ENCODE data around the gene KCNJ15. TPM values are rescaled to one million over a fixed set of nuclear protein-coding genes. Genes with fewer than 3 reads are reported as not detected.
"Not testable (repeated sequence)": the region's sequence is repeated elsewhere in the genome, so short reads cannot be mapped to it uniquely, and the experiment has no call there.

KCNJ15 gene
- total RNA-seq, 6 experiments from 2014 or later: 0.43 to 3.5 (median 1.1) TPM

- Histone ChIP-seq H3K9me3 (peaks cover 0 to 16% (median 4%) of the 10 kb centered on the region in 4 donors), H3K27ac (no peak overlapping the region), H3K4me3 (no peak overlapping the region), H3K4me1 (no peaks in the 10 kb centered on the region), H3K36me3 (no peaks in the 10 kb centered on the region), H3K27me3 (no peaks in the 10 kb centered on the region)
- 62% methylated on average over 5 of the region's 6 CpGs for WGBS (ENCODE audit: insufficient coverage, low coverage, low lambda C conversion rate, missing lambda C conversion rate)
- DNase-seq (no peak), ATAC-seq (no peak)
- intact Hi-C loops (cut with DNase I): no loop called here
- TF ChIP-seq CTCF (IDR thresholded peaks at IDR 0.05): no peak
- no peak for TF ChIP-seq POLR2A (IDR thresholded peaks at IDR 0.05)
Measured at GRCh38 chr21:38228115-38228514, 28.7 kb upstream of the KCNJ15 start.

DNA sequence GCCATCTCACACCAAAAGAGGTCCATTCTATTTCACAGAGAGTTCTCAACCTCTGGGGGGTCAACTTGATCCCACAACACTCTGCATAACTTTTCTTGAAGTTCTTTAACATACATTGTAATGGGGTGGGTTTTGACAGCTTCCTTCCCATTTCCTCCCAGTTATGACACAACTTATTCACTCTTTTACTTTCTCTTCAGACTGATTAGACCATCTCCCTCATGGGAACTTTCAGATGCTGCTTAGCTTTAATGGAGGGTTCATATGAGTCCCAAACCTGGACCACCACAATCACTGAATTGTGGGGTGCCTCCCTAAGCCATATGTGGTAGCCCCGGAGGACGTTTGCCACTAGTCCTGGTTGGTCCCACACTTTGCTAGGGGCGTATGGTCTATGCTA, 28.3 kb upstream of the KCNJ15 start:
- ATAC-seq: no peak
- H3K4me1 ChIP-seq: no peaks in the 10 kb centered on the region
- H3K4me3 ChIP-seq: no peak overlapping the region
- no peaks in the 10 kb centered on the region for H3K27me3 ChIP-seq
- no peaks in the 10 kb centered on the region for H3K36me3 ChIP-seq
- no peak for TF ChIP-seq POLR2A (IDR thresholded peaks at IDR 0.05)
- no peak for TF ChIP-seq CTCF (IDR thresholded peaks at IDR 0.05)
- intact Hi-C loops (cut with DNase I): no loop called here
- DNase-seq: no peak
- peaks cover 0 to 16% (median 4%) of the 10 kb centered on the region in 4 donors for H3K9me3 ChIP-seq
- WGBS (ENCODE audit: insufficient coverage, low coverage, low lambda C conversion rate, missing lambda C conversion rate): 80% methylated on average over 1 of the region's 3 CpGs
- no peak overlapping the region for H3K27ac ChIP-seq

GRCh38 chr21:38229260-38229877, 27.4 kb upstream of the KCNJ15 start:
- no peaks in the 10 kb centered on the region for H3K27me3 ChIP-seq
- H3K27ac ChIP-seq: no peak overlapping the region
- intact Hi-C loops (cut with DNase I): no loop called here
- WGBS (ENCODE audit: insufficient coverage, low coverage, low lambda C conversion rate, missing lambda C conversion rate): 65% methylated on average over 7 of the region's 9 CpGs
- H3K36me3 ChIP-seq: no peaks in the 10 kb centered on the region
- no peak overlapping the region for H3K4me3 ChIP-seq
- peaks cover 0 to 13% (median 4%) of the 10 kb centered on the region in 4 donors for H3K9me3 ChIP-seq
- no peaks in the 10 kb centered on the region for H3K4me1 ChIP-seq
- ATAC-seq (peak in 2 of 4 donors; percentile 18 to 54), DNase-seq (no peak)
- TF ChIP-seq CTCF (IDR thresholded peaks at IDR 0.05): no peak
- TF ChIP-seq POLR2A (IDR thresholded peaks at IDR 0.05): no peak

DNA sequence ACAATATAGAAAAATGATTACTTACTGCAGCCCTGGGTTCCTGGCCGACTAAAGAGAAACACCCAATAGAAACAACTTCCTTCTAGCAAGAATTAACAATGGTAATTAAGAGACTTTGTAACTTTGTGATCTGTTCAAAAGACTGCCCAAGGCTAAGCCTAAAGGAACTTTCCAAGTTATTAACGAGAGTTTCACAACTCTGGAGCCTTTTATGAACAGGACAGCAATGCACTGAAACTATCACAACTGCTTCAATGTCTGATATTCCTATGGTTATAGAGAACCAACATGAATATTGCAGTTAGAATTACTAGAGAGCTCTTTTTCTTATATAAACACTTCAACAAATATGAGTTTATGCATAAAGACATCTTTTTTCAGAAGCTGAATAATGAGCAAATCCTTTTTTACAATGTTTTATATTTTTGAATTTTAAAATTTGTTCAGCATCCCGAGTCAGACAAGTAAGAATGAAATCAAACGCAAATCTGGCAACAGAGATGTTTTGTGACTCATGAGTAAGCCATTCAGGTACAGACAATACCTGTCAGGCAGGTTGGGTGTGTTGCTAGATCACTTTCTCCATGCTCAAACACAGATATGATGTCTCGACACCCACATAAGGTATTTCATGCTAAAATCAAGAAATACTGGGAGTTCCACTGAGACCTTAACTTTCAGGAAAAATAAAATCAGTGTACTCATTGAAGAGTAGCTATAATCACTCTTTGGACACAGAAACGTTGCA, 22.2 kb upstream of the KCNJ15 start:
- TF ChIP-seq CTCF (IDR thresholded peaks at IDR 0.05): no peak
- TF ChIP-seq POLR2A (IDR thresholded peaks at IDR 0.05): no peak
- intact Hi-C loops (cut with DNase I): no loop called here
- DNase-seq: no peak

DNA sequence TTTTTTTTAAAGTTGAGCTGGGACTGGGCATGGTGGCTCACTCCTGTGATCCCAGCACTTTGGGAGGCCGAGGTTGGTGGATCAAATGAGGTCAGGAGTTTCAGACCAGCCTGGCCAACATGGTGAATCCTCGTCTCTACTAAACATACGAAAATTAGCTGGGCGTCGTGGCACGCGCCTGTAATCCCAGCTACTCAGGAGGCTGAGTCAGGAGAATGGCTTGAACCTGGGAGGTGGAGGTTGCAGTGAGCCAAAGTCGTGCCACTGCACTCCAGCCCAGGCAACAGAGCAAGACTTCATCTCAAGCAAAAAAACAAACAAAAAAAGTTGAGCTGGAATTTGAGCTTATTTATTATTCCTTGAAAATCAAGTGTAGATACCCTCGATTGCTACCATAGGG, 21.5 kb upstream of the KCNJ15 start:
- H3K27me3 ChIP-seq; H3K4me3 ChIP-seq; intact Hi-C loops (cut with DNase I); H3K36me3 ChIP-seq; H3K4me1 ChIP-seq; H3K9me3 ChIP-seq; H3K27ac ChIP-seq; DNase-seq; ATAC-seq: not testable (repeated sequence)
- WGBS (ENCODE audit: insufficient coverage, low coverage, low lambda C conversion rate, missing lambda C conversion rate): 87% methylated on average over 9 of the region's 9 CpGs

More for the DNA sequence above, 22.2 kb upstream of the KCNJ15 start:
- Histone ChIP-seq H3K27me3 (no peaks in the 10 kb centered on the region), H3K4me3 (no peak overlapping the region), H3K27ac (no peak overlapping the region), H3K9me3 (peaks cover 0 to 12% (median 4%) of the 10 kb centered on the region in 4 donors), H3K4me1 (no peaks in the 10 kb centered on the region), H3K36me3 (no peaks in the 10 kb centered on the region)
- no peak for ATAC-seq
- WGBS (ENCODE audit: insufficient coverage, low coverage, low lambda C conversion rate, missing lambda C conversion rate): 46% methylated on average over 6 of the region's 6 CpGs
